ENCODE measurements around the gene ZDHHC3. TPM values are rescaled to one million over a fixed set of nuclear protein-coding genes. Genes with fewer than 3 reads are reported as not detected.

The ZDHHC3 gene
- total and polyA plus RNA-seq, 2 experiments from 2014 or later, result 43.8 to 50.2 TPM

- Histone ChIP-seq H3K27ac (no peak overlapping the region), H3K9me3 (ENCODE audit: low read depth) (no peaks in the 10 kb centered on the region), H3K4me1 (ENCODE audit: low read depth) (no peaks in the 10 kb centered on the region), H3K4me3 (no peak overlapping the region), H3K27me3 (no peaks in the 10 kb centered on the region), H3K36me3 (no peaks in the 10 kb centered on the region)
- peak; percentile 28 for TF ChIP-seq CTCF (IDR thresholded peaks at IDR 0.05; ENCODE audit: low read depth, low read length)
- peak in 1 of 2 donors; percentile 59 for DNase-seq (ENCODE audit: low read depth in 1 of 2, low spot score in 1 of 2)
These were observed 60.1 kb downstream of the ZDHHC3 start for GRCh38 chr3:44915702-44916438.

GRCh38 chr3:44914936-44915335 is 61.0 kb downstream of the ZDHHC3 start:
- H3K4me3 ChIP-seq, result no peak overlapping the region
- H3K27ac ChIP-seq, result no peak overlapping the region
- no peaks in the 10 kb centered on the region for H3K9me3 ChIP-seq (ENCODE audit: low read depth)
- H3K36me3 ChIP-seq, result no peaks in the 10 kb centered on the region
- H3K4me1 ChIP-seq (ENCODE audit: low read depth), result no peaks in the 10 kb centered on the region
- DNase-seq (ENCODE audit: low read depth in 1 of 2, low spot score in 1 of 2), result peak in 1 of 2 donors; percentile 46
- H3K27me3 ChIP-seq, result no peaks in the 10 kb centered on the region
- TF ChIP-seq CTCF (IDR thresholded peaks at IDR 0.05; ENCODE audit: low read depth, low read length), result peak; percentile 34

GRCh38 chr3:44913868-44914468 is 62.0 kb downstream of the ZDHHC3 start:
- peak; percentile 81 to 88 for DNase-seq (ENCODE audit: low read depth in 1 of 2, low spot score in 1 of 2)
- no peaks in the 10 kb centered on the region for H3K9me3 ChIP-seq (ENCODE audit: low read depth)
- no peaks in the 10 kb centered on the region for H3K4me1 ChIP-seq (ENCODE audit: low read depth)
- H3K4me3 ChIP-seq, result no peak overlapping the region
- peak; percentile 88 for TF ChIP-seq CTCF (IDR thresholded peaks at IDR 0.05; ENCODE audit: low read depth, low read length)
- H3K27me3 ChIP-seq, result no peaks in the 10 kb centered on the region
- no peak overlapping the region for H3K27ac ChIP-seq
- no peaks in the 10 kb centered on the region for H3K36me3 ChIP-seq

- Histone ChIP-seq H3K36me3 (no peaks in the 10 kb centered on the region), H3K9me3 (ENCODE audit: low read depth) (no peaks in the 10 kb centered on the region), H3K4me1 (ENCODE audit: low read depth) (no peaks in the 10 kb centered on the region), H3K27me3 (no peaks in the 10 kb centered on the region), H3K4me3 (no peak overlapping the region), H3K27ac (no peak overlapping the region)
- no peak for DNase-seq (ENCODE audit: low read depth in 1 of 2, low spot score in 1 of 2)
- TF ChIP-seq CTCF (IDR thresholded peaks at IDR 0.05; ENCODE audit: low read depth, low read length), result no peak
These were observed 65.3 kb downstream of the ZDHHC3 start for GRCh38 chr3:44910693-44911092.

- Histone ChIP-seq H3K27ac (no peak overlapping the region), H3K4me3 (no peak overlapping the region), H3K9me3 (ENCODE audit: low read depth) (no peaks in the 10 kb centered on the region), H3K36me3 (no peaks in the 10 kb centered on the region), H3K27me3 (no peaks in the 10 kb centered on the region), H3K4me1 (ENCODE audit: low read depth) (no peaks in the 10 kb centered on the region)
- TF ChIP-seq CTCF (IDR thresholded peaks at IDR 0.05; ENCODE audit: low read depth, low read length), result no peak
- DNase-seq (ENCODE audit: low read depth in 1 of 2, low spot score in 1 of 2), result no peak
These were observed 66.9 kb downstream of the ZDHHC3 start for GRCh38 chr3:44909063-44909462.

Data from cardiac muscle cell (in vitro differentiated cells and primary cell).